ENCODE measurements around the gene CDYL2. TPM values are rescaled to one million over a fixed set of nuclear protein-coding genes. Genes with fewer than 3 reads are reported as not detected.
A peak's percentile ranks its signal among the peaks of the same experiment; 100 is the strongest.

The CDYL2 gene
- total and polyA plus RNA-seq, 2 experiments from 2014 or later: 7.4 to 12.2 TPM

GRCh38 chr16:80827007-80827406 lies 22.6 kb upstream of the CDYL2 start:
- no peak for DNase-seq (ENCODE audit: low spot score)
- Histone ChIP-seq H2AFZ (no peak overlapping the region), H3K4me2 (no peak overlapping the region), H3K4me3 (no peak overlapping the region), H3K27me3 (peaks cover 4% of the 10 kb centered on the region), H3K9me3 (ENCODE audit: low read depth) (no peaks in the 10 kb centered on the region), H3K27ac (no peak overlapping the region), H3K4me1 (ENCODE audit: insufficient read depth) (no peaks in the 10 kb centered on the region), H3K9me2 (replicated peaks; ENCODE audit: insufficient read depth) (no peaks in the 10 kb centered on the region), H4K20me1 (ENCODE audit: insufficient read depth, poor library complexity, severe bottlenecking) (no peaks in the 10 kb centered on the region), H3K36me3 (replicated peaks; ENCODE audit: insufficient read depth, low read depth) (no peaks in the 10 kb centered on the region), H3K79me2 (no peaks in the 10 kb centered on the region)
- WGBS (ENCODE audit: low lambda C conversion rate, missing lambda C conversion rate): 38% methylated on average over 1 of the region's 1 CpG
- no peak for TF ChIP-seq EZH2phosphoT487 (IDR thresholded peaks at IDR 0.05; ENCODE audit: low read depth, severe bottlenecking, unreplicated experiment)
- no peak for TF ChIP-seq EZH2 (IDR thresholded peaks at IDR 0.05; ENCODE audit: borderline replicate concordance)
- no peak for TF ChIP-seq CTCF (IDR thresholded peaks at IDR 0.05; ENCODE audit: poor library complexity)

- H3K9me3 ChIP-seq (ENCODE audit: low read depth): no peaks in the 10 kb centered on the region
- H3K9me2 ChIP-seq (replicated peaks; ENCODE audit: insufficient read depth): no peaks in the 10 kb centered on the region
- H3K27me3 ChIP-seq: peaks cover 2% of the 10 kb centered on the region
- H3K4me2 ChIP-seq: no peak overlapping the region
- no peak overlapping the region for H3K4me3 ChIP-seq
- H3K27ac ChIP-seq: no peak overlapping the region
- H3K36me3 ChIP-seq (replicated peaks; ENCODE audit: insufficient read depth, low read depth): no peaks in the 10 kb centered on the region
- no peak for DNase-seq (ENCODE audit: low spot score)
- WGBS (ENCODE audit: low lambda C conversion rate, missing lambda C conversion rate): 100% methylated on average over 1 of the region's 1 CpG
- no peaks in the 10 kb centered on the region for H3K79me2 ChIP-seq
- no peaks in the 10 kb centered on the region for H4K20me1 ChIP-seq (ENCODE audit: insufficient read depth, poor library complexity, severe bottlenecking)
- H3K4me1 ChIP-seq (ENCODE audit: insufficient read depth): no peaks in the 10 kb centered on the region
- no peak overlapping the region for H2AFZ ChIP-seq
- TF ChIP-seq CTCF (IDR thresholded peaks at IDR 0.05; ENCODE audit: poor library complexity) (no peak), EZH2 (IDR thresholded peaks at IDR 0.05; ENCODE audit: borderline replicate concordance) (no peak), EZH2phosphoT487 (IDR thresholded peaks at IDR 0.05; ENCODE audit: low read depth, severe bottlenecking, unreplicated experiment) (no peak)
Measured at GRCh38 chr16:80825365-80825758, 21.0 kb upstream of the CDYL2 start.

- Histone ChIP-seq H3K4me1 (ENCODE audit: insufficient read depth) (no peaks in the 10 kb centered on the region), H4K20me1 (ENCODE audit: insufficient read depth, poor library complexity, severe bottlenecking) (no peaks in the 10 kb centered on the region), H3K9me3 (ENCODE audit: low read depth) (no peaks in the 10 kb centered on the region), H3K9me2 (replicated peaks; ENCODE audit: insufficient read depth) (no peaks in the 10 kb centered on the region), H2AFZ (no peak overlapping the region), H3K27ac (no peak overlapping the region), H3K4me3 (no peak overlapping the region), H3K79me2 (no peaks in the 10 kb centered on the region), H3K4me2 (no peak overlapping the region), H3K36me3 (replicated peaks; ENCODE audit: insufficient read depth, low read depth) (no peaks in the 10 kb centered on the region), H3K27me3 (no peaks in the 10 kb centered on the region)
- TF ChIP-seq EZH2 (IDR thresholded peaks at IDR 0.05; ENCODE audit: borderline replicate concordance): no peak
- no peak for TF ChIP-seq EZH2phosphoT487 (IDR thresholded peaks at IDR 0.05; ENCODE audit: low read depth, severe bottlenecking, unreplicated experiment)
- peak; percentile 77 for TF ChIP-seq CTCF (IDR thresholded peaks at IDR 0.05; ENCODE audit: poor library complexity)
- 25% methylated on average over 5 of the region's 5 CpGs for WGBS (ENCODE audit: low lambda C conversion rate, missing lambda C conversion rate)
- peak; percentile 72 for DNase-seq (ENCODE audit: low spot score)
Measured at GRCh38 chr16:80824623-80825364, 20.4 kb upstream of the CDYL2 start.

Measured in hepatocyte (in vitro differentiated cells).